DMS114 treated with DMSO at 0.1 percent for 48 hours (cell line): ENCODE data around the gene COL4A5.
"Not testable (repeated sequence)": the region's sequence is repeated elsewhere in the genome, so short reads cannot be mapped to it uniquely, and the experiment has no call there.

ENCODE experiments used
- DNase-seq: peaks from one replicate; lab custom pipeline; 2025; ENCODE audit not compliant: unreplicated experiment; lab: John Stamatoyannopoulos, UW

COL4A5 gene

DNA sequence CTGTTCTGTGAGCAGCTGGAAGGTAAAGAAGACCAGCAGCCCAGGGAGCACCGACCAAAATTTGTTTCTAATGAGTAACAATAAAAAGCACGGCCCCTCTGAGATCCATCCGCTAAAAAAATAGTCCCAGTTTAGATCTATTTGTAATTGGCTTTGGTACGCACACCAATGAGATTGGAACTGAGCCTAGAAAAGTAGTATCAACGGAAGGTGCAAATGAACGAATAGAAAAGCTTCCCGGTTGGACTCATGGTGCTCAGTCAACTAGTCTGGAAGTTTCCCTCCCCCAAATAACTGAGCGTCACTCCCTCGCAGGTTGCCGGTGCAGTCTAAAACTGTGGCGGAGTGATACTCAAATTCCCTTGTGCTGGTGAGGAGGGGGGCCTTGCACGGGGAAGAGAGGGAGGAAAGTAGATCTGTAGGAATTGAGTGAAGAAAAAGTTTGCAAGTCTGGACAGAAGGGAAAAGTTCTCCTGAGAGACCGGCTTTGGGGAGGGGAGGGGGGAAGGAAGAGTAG, at the start of gene COL4A5:
COL4A5 (plus strand) TSS at position 413 of the 517 bp plus-strand sequence. CDS start 288 bp downstream, outside the sequence.
- DNase-seq: peak; percentile 15

GRCh38 chrX:108390976-108391717, 48.5 kb upstream of the COL4A5 start:
- DNase-seq: not testable (repeated sequence)

GRCh38 chrX:108396188-108396891, 43.3 kb upstream of the COL4A5 start:
- DNase-seq: no peak

- DNase-seq: no peak
Measured at GRCh38 chrX:108396986-108397385, 42.7 kb upstream of the COL4A5 start.

GRCh38 chrX:108397627-108398391, 41.8 kb upstream of the COL4A5 start:
- DNase-seq: no peak

- DNase-seq: no peak
Measured at GRCh38 chrX:108399418-108400165, 40.0 kb upstream of the COL4A5 start.

DNA sequence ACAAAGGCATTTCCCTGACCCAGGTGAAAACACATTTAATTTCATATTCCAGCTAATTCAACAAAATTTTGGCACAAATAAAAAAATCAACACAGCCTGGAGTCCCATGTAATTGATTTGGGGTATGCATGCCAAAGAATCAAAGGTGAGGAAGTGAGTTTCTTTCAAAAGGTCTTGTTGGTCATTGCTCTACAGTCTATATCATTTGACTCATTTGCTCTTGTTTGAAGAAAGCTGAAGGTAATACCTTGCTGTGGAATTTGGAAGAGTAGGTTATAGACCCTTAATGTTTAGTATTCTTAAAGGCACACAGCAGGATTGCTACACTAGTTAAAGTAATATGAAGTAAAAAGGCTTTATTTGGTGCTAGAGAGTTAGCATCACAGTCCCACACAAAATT, 26.9 kb upstream of the COL4A5 start:
- DNase-seq: no peak

GRCh38 chrX:108415146-108415545, 24.5 kb upstream of the COL4A5 start:
- DNase-seq: no peak

- no peak for DNase-seq
Measured at GRCh38 chrX:108415891-108416290, 23.7 kb upstream of the COL4A5 start.

- no peak for DNase-seq
Measured at GRCh38 chrX:108417257-108417656, 22.4 kb upstream of the COL4A5 start.

GRCh38 chrX:108419401-108419800, 20.2 kb upstream of the COL4A5 start:
- no peak for DNase-seq

GRCh38 chrX:108420481-108420880, 19.2 kb upstream of the COL4A5 start:
- no peak for DNase-seq

DNA sequence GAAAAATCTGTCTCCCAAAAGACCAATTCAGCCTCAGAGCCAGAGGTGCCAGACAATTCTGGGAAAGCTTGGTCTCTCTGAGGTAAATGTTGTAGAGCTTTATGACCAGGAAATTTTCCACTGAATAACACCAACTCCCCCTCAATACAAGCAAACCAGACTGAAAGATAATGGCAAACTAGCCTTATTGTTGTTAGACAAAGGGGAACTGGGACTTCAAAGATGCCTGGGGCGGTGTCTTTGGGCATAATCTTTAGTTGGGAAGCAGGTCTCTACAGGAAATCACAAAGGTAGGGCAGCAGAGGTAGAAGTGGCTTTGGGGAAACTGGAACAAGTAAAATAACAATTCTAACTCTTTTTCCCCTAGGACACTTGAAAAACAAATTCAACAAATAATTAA, 13.4 kb upstream of the COL4A5 start:
- no peak for DNase-seq

GRCh38 chrX:108435261-108435660, 4.4 kb upstream of the COL4A5 start:
- DNase-seq: no peak

GRCh38 chrX:108437349-108438109, 2.1 kb upstream of the COL4A5 start:
- DNase-seq: no peak

- DNase-seq: no peak
Measured at GRCh38 chrX:108438110-108438623, 1.5 kb upstream of the COL4A5 start, which contains the start of gene COL4A6. Gene COL4A6, minus strand, starts transcription at chrX:108438422. Its CDS starts 226 bp downstream, at chrX:108438196.

- DNase-seq: no peak
Measured at GRCh38 chrX:108439961-108440696, 491 bp downstream of the COL4A5 start.

- DNase-seq: no peak
Measured at GRCh38 chrX:108442901-108443464, 3.3 kb downstream of the COL4A5 start.

GRCh38 chrX:108447303-108447702, 7.7 kb downstream of the COL4A5 start:
- no peak for DNase-seq
